ENCODE results near the gene PNMA5. TPM values are rescaled to one million over a fixed set of nuclear protein-coding genes. Genes with fewer than 3 reads are reported as not detected.

The PNMA5 gene
- total and polyA plus RNA-seq, 2 of the 8 experiments (the other 6 are each of a cell fraction or from before 2014, with no cell fraction given) = 0.11 TPM

GRCh38 chrX:152959626-152960025, 34.3 kb downstream of the PNMA5 start (continued):
- TF ChIP-seq HDAC6 (IDR thresholded peaks at IDR 0.05; ENCODE audit: low read depth, low read length) (no peak), ASH2L (IDR thresholded peaks at IDR 0.05; ENCODE audit: low read length) (no peak), CTCF (IDR thresholded peaks at IDR 0.05; ENCODE audit: control extremely low read depth in 1 of 3, insufficient read depth in 1 of 3, low read depth in 1 of 3, low read length in 3 of 3) (no peak), RBBP5 (IDR thresholded peaks at IDR 0.05; ENCODE audit: borderline replicate concordance, low read depth, low read length) (no peak)
